Psoas muscle (tissue), 8 donors: Measurements from ENCODE around the gene PLXDC2. TPM values are rescaled to one million over a fixed set of nuclear protein-coding genes. Genes with fewer than 3 reads are reported as not detected.
"Not testable (repeated sequence)": the region's sequence is repeated elsewhere in the genome, so short reads cannot be mapped to it uniquely, and the experiment has no call there.

Experiments used
- ATAC-seq, 4 donors: fragments of 200-7000 bp; cut with Tn5 transposase; one replicate each; pipeline ENCODE4 v1.9.1; 2020; ENCODE audit warnings: moderate library complexity in 3 of 4, mild to moderate bottlenecking in 2 of 4
- DNase-seq, 2 donors: peaks; one replicate each; pipeline ENCODE4 v3.0.0-alpha.2; 2020
- H3K27ac ChIP-seq: fragments of 200-600 bp; one replicate; pipeline ENCODE4 v1.8.0; 2022
- H3K27me3 ChIP-seq, 3 donors: fragments of 200-600 bp in 1 of 3; one replicate each; pipeline versions ENCODE4 v1.6.1 to v1.8.0; 2013 to 2022; ENCODE audit warnings: low read length in 2 of 3, mild to moderate bottlenecking in 2 of 3, moderate library complexity in 1 of 3; ENCODE audit not compliant: insufficient read depth in 3 of 3
- H3K36me3 ChIP-seq, 2 donors: fragments of 200-600 bp in 1 of 2; one replicate each; pipeline versions ENCODE4 v1.6.1 to v1.8.0; 2013 to 2022; ENCODE audit warnings: low read depth in 1 of 2, mild to moderate bottlenecking in 1 of 2, moderate library complexity in 1 of 2; ENCODE audit not compliant: insufficient read depth in 1 of 2
- H3K4me1 ChIP-seq: fragments of 200-600 bp; one replicate; pipeline ENCODE4 v1.8.0; 2022
- H3K4me3 ChIP-seq: fragments of 200-600 bp; one replicate; pipeline ENCODE4 v1.8.0; 2022; ENCODE audit warnings: mild to moderate bottlenecking
- H3K9me3 ChIP-seq: fragments of 200-600 bp; one replicate; pipeline ENCODE4 v1.8.0; 2022
- CTCF ChIP-seq: fragments of 200-600 bp; IDR thresholded peaks from one replicate; pipeline ENCODE4 v1.8.0; 2022; ENCODE audit warnings: antibody characterized with exemption
- WGBS, 3 donors: extraction: QIAGEN DNeasy Blood & Tissue Kit; methylation state at CpG; one replicate each; pipeline versions ENCODE4 v1.1.6 to v1.1.7; 2013; 5-methylcytosine and 5-hydroxymethylcytosine counted together
- intact Hi-C, 2 donors: fragments of 100-400 bp; cut with DNase I; formaldehyde crosslinking; loops; one replicate each; pipeline versions ENCODE4 v1.11.0 to v1.14.2; 2022
- polyA plus RNA-seq, 3 donors: library from polyadenylated mRNA; stranded (reverse); fragments of 200-250 nt; gene quantifications; one replicate each; pipeline ENCODE4 v1.2.3, GENCODE V29; 2013
- total RNA-seq, 4 donors: library from RNA; stranded (reverse); fragmentation: NEBNext Ultra II Directional in 2 of 4; extraction: Animal tissue kit (Norgen Biotek cat#: 25700) in 2 of 4; gene quantifications; one replicate each; pipeline versions ENCODE4 v1.2.1 to v1.2.4, GENCODE V29; 2021 to 2023
- donor health status: healthy with polysubstance abuse.
- donor health status: DM: no; HTN: no; CAD: no; lungs with moderate emphysema.
- donor health status: Bipolar disorder and iron deficiency.
- donor health status: healthy.
- donor health status: DM: yes; HTN: yes; CAD: no.
- donor health status: DM: no; HTN: no; CAD: no.
- donor health status: DM: no; HTN: no; CAD: no.
- donor health status: DM: yes; HTN: yes; CAD: no.

PLXDC2 gene
- total and polyA plus RNA-seq, 7 donors, result 2.3 to 21.4 (median 9.2) TPM

GRCh38 chr10:20033476-20033875 is 217.2 kb downstream of the PLXDC2 start:
- TF ChIP-seq CTCF, result no peak
- no peak overlapping the region for H3K27ac ChIP-seq
- no peaks in the 10 kb centered on the region for H3K9me3 ChIP-seq
- DNase-seq, result no peak
- intact Hi-C loops, result no loop called here
- H3K36me3 ChIP-seq, result no peaks in the 10 kb centered on the region
- WGBS, 3 donors, result 84 to 94% (median 89%) methylated on average over 4 of the region's 4 CpGs
- ATAC-seq, result no peak
- no peaks in the 10 kb centered on the region for H3K27me3 ChIP-seq
- no peak overlapping the region for H3K4me3 ChIP-seq
- peaks cover 4% of the 10 kb centered on the region for H3K4me1 ChIP-seq

DNA sequence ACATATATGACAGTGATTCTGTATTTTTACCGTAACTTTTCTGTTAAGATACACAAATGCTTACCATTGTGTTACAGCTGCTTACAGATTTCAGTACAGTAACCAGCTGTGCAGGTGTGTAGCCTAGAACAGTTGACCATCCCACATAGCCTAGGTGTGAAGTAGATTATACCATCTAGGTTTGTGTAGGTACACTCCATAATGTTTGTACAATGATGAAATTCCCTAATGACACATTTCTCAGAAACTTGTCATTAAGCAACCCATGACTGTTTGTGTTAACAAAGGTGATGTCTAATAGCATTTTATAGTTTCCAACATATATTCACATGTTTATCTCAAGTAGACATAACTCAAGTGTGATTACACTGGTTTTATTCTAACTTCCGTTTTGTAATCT is 218.5 kb downstream of the PLXDC2 start:
- Histone ChIP-seq H3K4me1 (no peaks in the 10 kb centered on the region), H3K36me3 (no peaks in the 10 kb centered on the region), H3K9me3 (no peaks in the 10 kb centered on the region), H3K4me3 (no peak overlapping the region), H3K27me3 (no peaks in the 10 kb centered on the region), H3K27ac (no peak overlapping the region)
- no peak for DNase-seq
- WGBS, 3 donors, result 92 to 95% (median 94%) methylated on average over 2 of the region's 2 CpGs
- intact Hi-C loops, result no loop called here
- TF ChIP-seq CTCF, result no peak
- ATAC-seq, result no peak

DNA sequence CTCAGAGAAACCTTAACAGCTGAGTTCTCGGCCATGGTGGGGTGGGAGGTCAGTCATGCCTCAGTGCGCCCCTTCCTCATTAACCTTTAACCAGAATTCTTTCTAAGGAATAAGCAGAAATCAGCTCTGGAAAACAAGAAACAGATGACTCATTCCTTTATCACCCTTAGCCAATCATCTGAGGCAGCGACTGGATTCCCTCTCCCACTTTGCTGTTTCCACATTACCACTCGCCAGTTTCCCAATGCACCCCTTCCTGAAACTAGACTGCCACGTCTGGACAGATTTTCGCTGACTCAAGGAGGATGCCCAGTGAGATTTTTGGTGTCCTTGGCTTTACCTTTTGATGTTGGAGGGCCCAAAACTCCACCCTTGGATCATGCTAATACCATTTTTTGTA is 223.8 kb downstream of the PLXDC2 start:
- Histone ChIP-seq H3K4me1 (no peaks in the 10 kb centered on the region), H3K36me3 (no peaks in the 10 kb centered on the region), H3K27me3 (no peaks in the 10 kb centered on the region), H3K9me3 (no peaks in the 10 kb centered on the region), H3K27ac (no peak overlapping the region), H3K4me3 (no peak overlapping the region)
- intact Hi-C loops, result no loop called here
- ATAC-seq (no peak), DNase-seq (no peak)
- TF ChIP-seq CTCF, result no peak
- WGBS, 3 donors, result 82 to 95% (median 88%) methylated on average over 6 of the region's 6 CpGs

GRCh38 chr10:20041931-20042330 is 225.7 kb downstream of the PLXDC2 start:
- H3K27ac ChIP-seq, result no peak overlapping the region
- 44 to 65% (median 53%) methylated on average over 3 of the region's 3 CpGs for WGBS, 3 donors

GRCh38 chr10:20045100-20045499 is 228.9 kb downstream of the PLXDC2 start:
- H3K4me3 ChIP-seq, H3K4me1 ChIP-seq, H3K27me3 ChIP-seq, H3K9me3 ChIP-seq, ATAC-seq, DNase-seq, H3K36me3 ChIP-seq, H3K27ac ChIP-seq, intact Hi-C loops: not testable (repeated sequence)
- WGBS, 3 donors, result 72 to 90% (median 78%) methylated on average over 5 of the region's 5 CpGs

More at GRCh38 chr10:20041931-20042330, 225.7 kb downstream of the PLXDC2 start:
- Histone ChIP-seq H3K27me3 (no peaks in the 10 kb centered on the region), H3K9me3 (no peaks in the 10 kb centered on the region), H3K4me1 (no peaks in the 10 kb centered on the region), H3K36me3 (no peaks in the 10 kb centered on the region), H3K4me3 (no peak overlapping the region)
- no peak for TF ChIP-seq CTCF
- intact Hi-C loops, result no loop called here
- ATAC-seq, result no peak
- no peak for DNase-seq
